ENCODE data around the gene MRAP.

DNA sequence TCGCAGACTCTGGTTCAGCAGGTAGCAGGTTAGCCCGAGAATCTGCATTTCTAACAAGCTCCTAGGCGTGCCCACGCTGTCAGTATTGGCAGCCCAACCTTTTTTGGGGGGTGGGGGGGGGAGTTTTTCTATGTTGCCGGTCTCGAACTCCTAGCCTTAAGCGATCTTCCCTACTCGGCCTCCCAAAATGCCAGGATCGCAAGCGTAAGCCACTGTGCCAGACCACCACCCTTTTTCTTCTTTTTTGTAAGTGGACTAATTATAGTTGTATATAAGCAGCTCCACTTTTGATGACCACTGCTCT, 19.3 kb upstream of the MRAP start:
- TF ChIP-seq GATA2 (IDR thresholded peaks at IDR 0.05; ENCODE audit: low read depth, low read length) (no peak), GATA3 (IDR thresholded peaks at IDR 0.05; ENCODE audit: low read depth, low read length) (no peak)
